ENCODE data around the gene LYRM9.

DNA sequence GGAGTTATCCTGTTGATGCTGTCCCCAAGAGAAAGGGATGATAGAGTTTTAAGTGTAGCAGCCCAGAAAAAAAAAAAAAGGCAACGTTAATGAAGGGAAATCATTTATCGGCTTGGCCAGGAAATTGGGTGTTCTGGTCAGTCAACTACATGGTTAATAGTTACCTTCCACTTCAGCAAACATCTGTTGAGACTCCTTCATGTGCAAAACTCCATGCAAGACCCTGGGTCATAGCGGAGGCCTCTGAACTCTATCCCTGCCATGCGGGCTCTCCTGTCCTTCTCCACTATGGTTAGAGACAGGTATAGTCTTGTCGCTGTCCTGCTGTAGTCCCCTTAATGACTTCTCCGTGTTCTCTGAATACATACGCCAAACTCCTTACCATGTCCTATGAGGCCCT lies 3.5 kb upstream of the LYRM9 start:
- TF ChIP-seq CTCF (IDR thresholded peaks at IDR 0.05) (no peak), POLR2A (IDR thresholded peaks at IDR 0.05) (no peak)

Measured in heart left ventricle (tissue), 13 donors.